SU-DHL-6 (cell line): ENCODE data around the gene HDAC11.

Source experiments
- CTCF ChIP-seq: fragments of 200-600 bp; sonication (generic); IDR thresholded peaks from one replicate; pipeline ENCODE4 v1.5.1; 2017; ENCODE audit warnings: antibody characterized with exemption, mild to moderate bottlenecking, low read length, moderate library complexity; ENCODE audit not compliant: insufficient read depth, poor library complexity, severe bottlenecking
- EZH2phosphoT487 ChIP-seq: fragments of 200-600 bp; sonication (generic), shearing (Covaris generic); conservative IDR thresholded peaks from 2 replicates; pipeline ENCODE4 v1.6.1; 2018; ENCODE audit warnings: mild to moderate bottlenecking, antibody characterized with exemption, low read length, moderate library complexity, mixed read lengths

DNA sequence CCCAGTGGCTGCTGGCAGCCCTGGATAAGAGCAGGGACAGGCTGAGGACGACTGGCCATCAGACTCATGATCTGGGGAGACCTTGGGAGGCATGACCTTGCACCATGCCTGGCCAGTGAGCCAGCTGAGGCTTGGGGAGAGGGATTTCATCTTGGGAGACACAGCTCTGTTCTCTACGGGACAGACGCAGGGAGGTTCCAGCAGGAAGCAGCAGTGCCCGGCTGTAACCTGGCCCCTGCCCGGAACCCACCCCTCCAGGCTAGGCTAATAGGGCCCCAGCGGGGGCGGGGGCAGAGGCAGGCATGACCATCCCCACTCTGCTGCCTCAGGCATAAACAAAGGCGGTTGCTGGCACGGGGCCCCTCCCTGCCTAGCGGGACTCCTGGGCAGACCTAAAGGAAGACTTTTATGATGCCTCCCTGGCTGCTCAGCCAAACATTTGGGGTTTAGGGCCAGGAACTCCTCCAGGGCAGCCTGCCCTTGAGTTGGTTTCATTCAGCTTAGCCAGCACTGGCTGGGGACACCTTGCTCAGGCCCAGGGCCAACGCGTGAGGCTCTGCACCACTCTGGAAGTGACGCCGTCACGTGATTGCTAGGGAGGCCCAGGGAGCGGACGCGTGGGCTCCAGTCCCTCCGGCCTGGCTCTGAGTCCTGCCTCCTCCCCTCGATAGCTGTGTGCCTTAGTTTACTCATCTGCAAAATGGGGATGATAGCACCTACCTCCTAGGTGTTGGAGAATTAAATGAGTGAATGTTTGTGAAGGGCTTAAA, 27.6 kb downstream of the HDAC11 start:
- TF ChIP-seq CTCF (no peak), EZH2phosphoT487 (no peak)
